ENCODE data around the gene PAK6.

PAK6 gene

DNA sequence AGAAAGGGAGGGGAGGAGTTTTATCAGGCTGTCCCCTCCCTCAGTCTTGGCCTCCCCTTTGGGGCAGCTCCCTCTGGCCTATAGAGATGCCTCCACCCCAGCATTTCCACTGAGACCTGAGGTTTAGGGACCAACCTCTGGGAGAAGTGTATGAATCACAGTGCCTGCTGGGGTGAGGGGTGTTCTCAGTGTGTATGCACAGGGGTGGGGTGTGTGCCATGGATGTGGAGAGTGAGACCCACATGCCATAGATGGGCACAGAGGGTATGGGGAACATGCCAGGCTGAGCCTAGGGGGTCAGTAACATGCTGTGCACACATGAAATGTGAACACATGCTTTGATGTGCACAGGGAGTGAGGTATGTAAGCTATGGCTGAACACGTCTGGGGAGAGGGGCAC lies 56.4 kb downstream of the PAK6 start:
- no peak for DNase-seq

DNA sequence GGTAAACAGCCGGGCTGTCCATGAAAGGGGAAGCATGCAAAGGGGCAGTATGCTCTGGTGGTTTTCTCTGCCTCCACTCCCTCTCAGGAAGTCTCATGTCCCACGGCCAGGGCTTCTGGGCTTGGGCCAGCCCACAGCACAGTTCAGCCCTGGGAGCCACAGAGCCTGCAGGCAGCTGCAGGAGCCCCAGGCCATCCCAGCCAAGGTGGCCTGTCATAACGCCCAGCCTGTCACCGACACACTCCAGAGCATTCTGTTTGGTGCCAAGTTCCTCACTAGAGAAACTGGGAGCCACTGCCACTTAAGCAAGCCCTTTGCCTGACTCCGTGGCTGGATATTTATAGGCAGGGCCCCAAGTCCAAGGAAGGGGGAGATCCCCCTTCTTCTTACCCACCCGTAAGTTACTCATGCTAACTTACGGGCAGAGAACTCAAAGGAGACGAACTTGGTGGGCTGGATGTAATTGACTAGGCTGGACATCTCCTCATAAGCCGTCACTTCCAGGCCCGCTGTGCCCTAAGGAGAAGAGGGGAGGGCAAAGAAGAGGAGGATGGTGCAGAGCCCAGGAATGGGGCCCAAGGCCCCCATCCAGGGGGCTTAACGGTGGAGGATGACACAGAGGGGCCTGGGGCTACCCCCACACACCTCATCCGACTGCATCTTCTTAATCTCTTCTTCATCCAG lies 57.2 kb downstream of the PAK6 start:
- no peak for DNase-seq

DNA sequence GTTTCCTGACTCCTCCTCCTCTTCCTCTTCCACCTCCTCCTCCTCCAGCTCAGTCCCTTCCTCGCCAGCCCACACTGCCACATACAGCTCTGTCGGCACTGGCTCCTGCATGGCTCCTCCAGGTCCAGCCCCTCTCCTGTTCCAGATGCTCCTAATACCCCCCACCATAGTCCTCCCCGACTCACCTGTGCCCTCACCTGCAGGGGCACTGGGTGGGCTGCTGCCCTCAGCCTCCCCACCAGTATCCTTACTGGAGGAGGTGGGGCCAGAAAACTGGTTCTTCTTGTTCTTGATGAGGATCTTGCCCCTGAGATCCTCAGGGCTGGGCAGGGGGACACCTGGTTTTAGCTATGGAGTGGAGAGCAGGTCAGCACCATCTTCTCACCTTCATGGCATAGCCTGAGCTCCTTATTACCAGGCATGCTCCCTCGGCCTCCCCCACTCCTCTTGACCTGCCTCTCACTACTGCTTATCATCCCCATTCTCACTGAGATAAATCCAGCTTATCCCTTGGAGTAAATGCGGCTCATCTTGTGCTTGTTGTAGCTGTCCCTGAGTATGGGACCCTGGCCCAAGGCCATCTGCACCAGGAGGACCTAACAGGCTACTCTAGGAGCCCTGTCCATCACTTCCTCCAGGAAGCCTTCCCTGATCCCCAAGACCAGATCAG lies 57.8 kb downstream of the PAK6 start:
- no peak for DNase-seq

DNA sequence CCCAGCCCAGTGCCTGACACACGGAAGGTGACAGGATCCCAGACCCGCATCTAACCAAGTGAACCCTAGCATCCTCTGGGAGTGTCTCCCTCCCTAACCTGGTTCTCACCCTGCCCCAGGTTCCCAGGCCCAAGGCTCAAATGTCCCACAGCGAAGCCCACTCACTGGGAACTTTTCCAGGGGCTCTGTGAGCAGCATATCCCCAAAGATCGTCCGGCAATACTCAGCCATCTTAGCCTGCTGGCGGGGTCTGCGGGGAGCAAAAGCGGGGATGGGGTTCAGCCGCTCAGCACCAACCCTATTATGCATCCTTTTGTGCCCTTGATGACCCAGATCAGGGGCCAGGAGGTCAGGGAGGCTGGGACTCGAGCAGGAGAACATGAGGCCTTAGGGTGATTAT lies 58.5 kb downstream of the PAK6 start:
- DNase-seq = no peak

DNA sequence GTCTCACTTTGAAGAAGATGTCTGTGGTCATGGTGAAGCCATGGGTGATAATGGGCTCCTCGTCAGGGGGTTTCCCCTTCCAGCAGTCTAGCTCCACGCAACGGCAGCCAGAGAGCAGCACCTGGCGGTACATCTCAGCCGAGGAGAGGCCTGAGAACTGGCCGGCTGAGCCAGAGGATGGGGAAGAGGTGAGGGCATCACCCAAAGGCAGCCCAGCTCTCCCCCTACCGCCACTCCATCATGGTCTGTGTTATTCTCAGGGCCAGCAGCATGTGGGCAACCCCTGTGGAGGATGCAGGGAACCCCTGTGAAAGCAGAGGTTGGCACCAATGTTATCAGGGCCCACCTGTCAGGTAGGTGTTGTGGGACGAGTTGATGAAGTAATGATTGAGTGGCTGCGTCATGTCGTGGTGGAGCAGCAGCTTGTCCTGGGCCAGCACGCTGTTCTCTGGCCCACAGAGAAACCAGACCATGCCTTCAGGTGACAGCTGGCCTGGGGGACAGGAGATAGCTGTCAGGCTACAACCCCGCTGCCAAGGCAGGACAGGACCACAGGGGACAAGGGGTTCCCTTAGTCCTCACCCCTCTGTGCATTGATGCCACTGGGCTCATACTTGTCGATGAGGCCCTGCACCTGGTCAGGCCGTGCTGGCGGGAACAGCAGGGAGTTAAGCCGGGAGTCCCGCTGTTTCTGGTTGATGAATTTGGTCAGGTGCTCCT lies 59.5 kb downstream of the PAK6 start:
- no peak for DNase-seq

DNA sequence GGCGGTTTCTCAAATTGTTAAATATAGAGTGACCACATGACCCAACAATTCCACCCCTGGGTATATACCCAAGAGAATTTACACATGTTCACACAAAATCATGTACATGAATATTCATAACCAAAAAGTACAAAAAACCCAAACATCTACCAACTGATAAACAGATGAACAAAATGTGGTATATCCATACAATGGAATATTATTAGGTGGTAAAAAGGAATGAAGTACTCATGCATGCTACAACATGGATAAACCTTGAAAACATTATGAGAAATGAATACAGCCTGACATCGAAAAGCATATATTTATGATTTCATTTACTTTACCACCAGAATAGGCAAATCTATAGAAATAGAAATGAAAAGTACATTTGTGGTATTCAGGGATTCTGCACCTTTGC lies 61.5 kb downstream of the PAK6 start:
- no peak for DNase-seq

DNA sequence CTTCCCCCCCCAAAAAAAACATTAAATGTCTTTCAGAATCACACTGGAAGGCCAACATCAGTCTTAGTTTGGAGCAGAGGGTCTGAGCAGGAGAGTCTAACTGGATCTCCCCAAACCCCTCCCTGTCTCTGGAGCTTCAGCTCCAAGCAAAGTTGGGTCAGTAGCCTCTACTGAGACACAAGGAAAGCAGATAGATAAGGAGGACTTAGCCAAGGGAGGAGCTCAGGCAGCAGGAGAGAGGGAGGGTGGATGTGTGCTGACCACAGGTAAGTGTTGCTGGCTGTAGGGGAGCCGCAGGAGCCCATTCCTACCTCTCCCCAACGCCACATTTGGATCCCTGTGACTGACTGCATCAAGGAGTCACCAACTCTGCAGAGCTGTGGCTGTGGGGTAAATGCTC lies 61.9 kb downstream of the PAK6 start:
- no peak for DNase-seq

DNA sequence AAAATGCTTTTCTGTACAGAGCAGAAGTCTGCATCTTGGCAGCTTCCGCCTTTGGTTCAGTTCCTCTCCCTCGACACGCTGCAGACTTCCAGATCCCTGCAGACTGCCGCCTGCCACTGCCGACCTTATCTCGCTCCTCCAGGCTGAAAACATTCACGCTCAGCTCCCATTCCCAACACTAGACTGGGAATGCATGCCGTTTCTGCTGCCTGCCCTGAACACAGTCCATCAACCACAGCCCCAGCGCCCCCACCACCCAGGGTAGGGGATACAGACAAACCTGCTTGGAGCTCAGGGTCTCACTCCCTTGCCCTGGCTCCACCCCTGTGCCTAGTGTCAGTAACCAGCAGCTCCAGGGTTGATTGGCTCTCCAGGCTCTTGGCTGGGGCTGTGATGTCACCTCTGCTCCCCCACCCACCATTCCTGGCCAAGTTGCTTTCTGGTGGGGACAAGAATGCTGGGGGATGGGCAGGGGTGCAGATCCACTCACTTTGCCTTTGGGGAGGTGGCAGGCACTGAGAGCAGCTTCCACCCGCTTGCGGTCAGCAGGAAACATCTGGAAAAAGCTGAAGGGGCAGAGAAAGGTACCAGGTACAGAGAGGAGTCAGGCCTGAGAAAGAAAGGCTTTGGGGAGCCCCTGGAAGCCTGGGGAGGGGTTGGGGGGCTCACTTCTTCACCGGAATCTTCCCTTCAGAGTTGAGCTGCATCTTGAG lies 62.8 kb downstream of the PAK6 start:
- DNase-seq = no peak

DNA sequence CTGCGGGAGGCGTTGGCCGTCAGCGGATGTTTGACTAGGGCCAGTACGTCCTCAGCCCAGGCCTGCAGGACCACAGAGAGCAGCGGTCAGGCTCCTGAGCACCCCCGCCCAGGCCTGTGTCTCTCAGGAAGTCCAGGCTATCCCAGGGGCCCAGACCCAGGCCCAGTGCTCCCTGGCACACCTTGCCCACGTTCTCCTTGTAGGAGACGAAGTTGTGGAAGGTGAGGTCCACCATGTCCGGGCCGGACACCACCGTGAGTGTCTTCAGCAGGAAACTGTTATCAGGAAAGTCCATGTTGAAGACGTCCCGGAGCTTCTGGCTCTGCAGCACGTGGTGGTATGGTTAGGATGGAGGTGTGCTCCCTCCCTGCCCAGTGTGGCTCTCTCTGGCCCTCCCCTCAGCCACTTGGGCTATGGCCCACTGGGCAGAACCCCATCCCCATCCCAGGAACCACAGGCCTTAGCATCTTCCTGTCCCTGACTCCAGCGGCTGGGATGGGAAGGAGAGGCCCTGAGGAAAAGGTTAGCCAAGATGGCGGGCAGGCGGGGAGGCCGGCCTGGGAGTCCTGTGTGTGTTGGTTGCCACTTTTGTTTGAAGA lies 63.5 kb downstream of the PAK6 start:
- DNase-seq = no peak

DNA sequence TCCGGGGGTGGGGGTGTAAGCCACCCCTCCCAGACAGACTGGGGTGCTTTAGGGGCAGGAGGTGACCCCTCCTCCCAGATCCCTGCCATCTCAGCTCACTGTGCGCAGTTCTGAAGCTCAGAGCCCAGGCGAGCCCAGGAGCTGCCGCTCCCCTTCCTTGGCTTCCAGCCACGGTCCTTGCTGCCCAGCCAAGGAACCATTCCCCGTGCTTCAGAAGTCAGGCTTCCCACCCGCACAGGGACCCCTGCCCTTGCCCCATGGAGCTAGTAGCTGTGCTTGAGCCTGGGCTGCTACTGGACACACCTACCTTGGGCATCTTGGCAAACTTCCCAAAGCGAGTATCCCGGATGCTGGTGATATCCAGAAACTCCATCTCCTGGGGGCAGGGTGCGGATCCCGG lies 64.1 kb downstream of the PAK6 start:
- no peak for DNase-seq

DNA sequence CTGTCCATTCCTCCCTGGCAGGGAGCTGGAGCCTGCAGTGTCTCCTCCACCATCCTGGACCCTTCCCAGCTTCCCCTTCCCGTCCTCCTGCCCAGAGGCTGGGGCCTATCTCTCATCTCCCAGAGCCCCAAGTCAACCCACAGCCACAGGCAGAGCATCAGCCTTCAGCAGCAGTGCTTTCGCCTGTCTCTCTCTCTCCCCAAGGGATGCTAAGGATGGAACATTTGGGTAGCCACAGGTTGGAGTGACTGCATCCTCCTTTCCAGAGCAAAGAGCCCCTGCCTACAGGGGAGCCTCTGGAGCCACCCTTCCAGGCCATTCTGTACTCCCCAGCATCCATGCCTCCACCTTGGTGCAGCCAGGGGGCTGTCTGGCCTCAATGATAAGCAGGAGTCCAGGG lies 64.7 kb downstream of the PAK6 start:
- no peak for DNase-seq

DNA sequence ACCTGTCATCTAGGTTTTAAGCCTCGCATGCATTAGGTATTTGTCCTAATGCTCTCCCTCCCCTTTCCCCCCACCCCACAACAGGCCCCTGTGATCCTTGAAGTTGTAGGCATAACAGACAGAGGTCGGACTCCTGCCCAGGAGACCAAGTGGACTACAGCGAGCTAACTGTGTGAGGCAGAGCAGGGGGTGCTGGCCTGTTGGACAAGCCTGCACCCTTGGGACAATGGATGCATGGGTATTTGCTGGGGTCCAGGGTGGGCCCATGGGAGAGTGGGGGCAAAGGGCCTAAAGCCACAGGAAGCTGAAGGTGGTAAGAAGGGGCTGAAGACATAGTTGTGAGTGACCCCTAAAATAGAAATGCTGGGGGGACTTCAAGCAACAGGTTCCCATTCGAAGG lies 66.4 kb downstream of the PAK6 start:
- no peak for DNase-seq

DNA sequence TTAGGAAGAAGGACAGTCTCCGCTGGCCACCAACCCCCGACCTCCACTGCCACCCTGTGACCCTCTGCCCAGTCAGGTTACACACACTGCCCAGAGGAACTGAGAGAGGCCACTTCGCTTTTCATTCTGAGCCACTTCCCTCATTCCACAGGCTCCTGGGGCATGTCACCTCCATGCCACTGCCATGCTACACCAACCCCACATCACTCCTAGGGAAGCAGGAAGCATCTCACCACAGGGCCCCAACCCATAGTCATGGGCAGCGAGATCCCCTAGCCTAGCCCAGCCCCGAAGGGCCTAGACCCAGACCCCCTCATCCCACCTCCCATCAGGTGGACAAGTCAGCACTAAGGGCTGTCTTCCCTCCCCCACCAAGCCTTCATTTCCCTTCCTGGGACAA lies 67.5 kb downstream of the PAK6 start:
- no peak for DNase-seq

DNA sequence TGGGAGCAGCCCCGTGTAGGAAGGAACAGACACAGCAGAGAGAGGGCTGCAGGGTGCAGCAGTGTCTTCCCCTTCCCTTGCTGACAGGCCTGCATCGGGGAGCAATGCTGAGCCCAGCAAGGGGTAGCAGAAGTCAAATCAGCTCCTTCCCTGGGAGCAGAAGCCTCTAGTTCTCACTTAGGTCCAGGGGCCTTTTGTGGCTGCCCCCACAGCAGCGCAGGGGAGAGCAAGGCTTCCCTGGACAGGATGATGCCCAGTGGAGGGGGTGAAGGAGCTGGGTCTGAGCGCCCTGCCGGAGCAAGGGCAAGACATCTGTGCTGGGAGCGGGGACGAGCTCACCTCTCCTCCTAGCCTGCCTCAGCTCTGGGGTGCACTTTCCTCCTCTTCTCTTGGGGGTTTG lies 68.0 kb downstream of the PAK6 start:
- no peak for DNase-seq

DNA sequence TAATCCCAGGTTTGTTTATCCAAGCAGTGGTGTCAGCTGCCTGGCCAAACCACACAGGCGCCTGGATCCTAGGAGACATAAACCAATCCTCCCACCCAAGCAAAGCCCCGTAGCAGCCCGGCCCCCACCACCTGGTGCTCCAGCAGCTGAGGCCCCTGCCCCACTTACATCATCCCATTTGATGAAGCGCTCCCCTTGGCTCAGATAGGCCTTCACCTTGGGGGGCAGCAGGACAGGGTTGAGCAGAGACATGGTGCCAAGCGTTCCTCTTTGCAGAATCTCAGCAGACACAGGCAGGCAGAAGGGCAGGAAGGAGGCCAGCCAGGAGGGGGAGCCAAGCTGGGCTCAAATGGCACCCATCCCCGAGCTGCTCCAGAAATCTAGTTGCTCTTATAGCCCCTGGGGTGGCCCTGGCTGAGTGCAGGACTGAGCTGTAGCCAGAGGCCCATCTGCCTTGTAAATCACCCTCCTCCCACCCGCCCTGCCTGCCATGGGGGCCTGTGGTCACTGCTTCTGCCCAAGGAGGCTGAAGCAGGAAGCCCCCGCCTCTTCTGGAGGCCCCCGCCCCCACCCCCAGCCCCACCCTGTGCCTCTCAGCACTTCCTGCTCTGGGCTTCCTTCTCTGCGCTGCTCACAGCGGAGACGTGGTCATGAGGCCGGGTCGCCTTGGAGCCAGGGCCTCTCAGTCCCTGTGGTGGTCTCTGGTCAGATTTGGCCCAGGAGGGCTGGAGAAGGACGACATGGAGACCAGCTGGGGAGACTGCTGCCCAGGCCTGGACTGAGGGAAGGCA lies 68.8 kb downstream of the PAK6 start, which contains the start of gene PLCB2:
PLCB2 (minus strand) TSS at position 515 of the 791 bp plus-strand sequence; CDS start at position 252, 263 bp downstream.
- no peak for DNase-seq

DNA sequence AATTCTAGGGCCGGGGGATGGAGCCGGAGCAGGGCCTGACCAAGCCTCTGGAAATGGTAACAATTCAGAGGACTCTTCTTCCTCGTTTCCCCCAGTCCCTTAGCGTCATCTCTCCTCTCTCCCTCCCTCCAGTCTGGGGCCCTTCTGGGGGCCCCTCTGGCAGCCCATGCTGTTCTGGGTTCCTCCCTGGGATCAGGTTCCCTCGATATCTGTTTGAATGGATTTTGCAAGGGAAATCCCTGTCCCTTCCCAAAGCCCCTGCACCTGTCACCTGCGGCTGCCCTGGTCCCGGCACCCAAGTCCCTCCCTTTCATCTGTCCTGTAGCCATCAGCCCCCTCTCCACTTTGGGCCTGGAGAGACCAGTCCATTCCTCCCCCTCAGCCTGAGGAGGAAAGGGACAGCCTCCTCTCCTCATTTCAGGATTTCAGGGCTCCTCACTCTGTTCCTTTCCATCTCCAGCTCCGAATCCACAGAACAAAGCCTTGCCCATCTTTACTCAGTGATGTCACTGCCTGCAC lies 70.5 kb downstream of the PAK6 start:
- DNase-seq = no peak

DNA sequence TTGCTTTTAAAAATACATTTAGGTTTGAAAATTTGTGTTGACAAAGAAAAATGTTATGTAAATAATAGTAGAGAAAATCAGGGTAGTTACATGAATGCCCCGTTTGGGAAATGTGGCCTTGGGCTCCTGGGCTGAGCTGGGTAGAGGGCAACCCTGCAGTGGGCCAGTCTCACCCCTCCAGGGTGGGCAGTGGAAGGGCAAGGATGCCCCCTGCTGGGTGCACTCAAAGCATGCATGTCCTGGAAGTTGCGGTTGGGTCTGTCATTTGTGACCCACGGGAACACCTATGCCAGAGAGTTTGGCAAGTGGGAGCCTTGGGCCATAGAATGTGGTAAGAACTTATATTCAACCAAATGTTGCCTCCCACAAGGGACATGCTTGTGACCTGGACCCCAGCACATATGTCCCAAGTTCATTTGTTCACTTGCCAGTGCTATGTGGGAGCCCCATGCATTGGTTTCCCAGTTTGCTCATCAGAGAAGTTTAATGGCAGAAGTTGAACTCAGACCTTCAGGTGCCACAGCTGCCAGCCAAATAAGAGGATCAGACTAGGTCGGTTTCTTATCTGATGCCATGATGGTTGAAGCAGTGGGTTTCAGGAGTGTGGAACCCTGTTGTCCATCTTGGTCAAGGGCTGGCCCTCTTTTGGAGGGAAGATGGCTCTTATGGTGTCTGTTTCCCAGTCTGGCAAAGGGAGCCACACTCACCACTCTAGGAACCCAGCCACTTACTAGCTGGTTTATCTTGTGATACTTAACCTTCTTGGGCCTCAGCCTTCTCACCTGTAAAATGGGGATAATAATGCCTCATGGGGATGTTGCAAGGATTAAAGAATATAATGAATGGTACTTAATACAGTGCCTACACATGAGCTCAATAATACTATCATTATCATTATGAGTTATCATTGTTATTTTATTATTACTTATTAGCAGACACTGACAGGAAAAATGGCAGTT lies 71.4 kb downstream of the PAK6 start:
- DNase-seq = no peak

DNA sequence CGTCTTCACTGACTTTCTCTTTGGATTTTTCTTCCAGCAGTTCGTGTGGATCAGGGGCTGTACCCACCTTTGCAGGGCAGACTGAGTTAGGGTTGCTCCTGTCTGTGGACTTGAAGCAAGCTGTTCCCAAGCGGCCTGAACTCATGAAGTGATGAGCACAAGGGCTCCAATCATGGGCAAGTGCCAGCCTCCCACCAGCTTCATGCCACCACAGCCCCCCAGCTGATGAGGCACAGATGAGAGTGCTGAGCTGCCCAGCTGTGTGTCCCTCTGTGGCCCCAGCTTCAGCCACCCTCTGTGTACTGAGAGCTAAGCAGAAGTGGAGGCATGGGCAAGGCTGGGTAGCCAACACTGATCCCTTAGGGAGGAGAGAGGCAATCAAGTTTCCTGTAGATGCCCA lies 72.1 kb downstream of the PAK6 start:
- no peak for DNase-seq

DNA sequence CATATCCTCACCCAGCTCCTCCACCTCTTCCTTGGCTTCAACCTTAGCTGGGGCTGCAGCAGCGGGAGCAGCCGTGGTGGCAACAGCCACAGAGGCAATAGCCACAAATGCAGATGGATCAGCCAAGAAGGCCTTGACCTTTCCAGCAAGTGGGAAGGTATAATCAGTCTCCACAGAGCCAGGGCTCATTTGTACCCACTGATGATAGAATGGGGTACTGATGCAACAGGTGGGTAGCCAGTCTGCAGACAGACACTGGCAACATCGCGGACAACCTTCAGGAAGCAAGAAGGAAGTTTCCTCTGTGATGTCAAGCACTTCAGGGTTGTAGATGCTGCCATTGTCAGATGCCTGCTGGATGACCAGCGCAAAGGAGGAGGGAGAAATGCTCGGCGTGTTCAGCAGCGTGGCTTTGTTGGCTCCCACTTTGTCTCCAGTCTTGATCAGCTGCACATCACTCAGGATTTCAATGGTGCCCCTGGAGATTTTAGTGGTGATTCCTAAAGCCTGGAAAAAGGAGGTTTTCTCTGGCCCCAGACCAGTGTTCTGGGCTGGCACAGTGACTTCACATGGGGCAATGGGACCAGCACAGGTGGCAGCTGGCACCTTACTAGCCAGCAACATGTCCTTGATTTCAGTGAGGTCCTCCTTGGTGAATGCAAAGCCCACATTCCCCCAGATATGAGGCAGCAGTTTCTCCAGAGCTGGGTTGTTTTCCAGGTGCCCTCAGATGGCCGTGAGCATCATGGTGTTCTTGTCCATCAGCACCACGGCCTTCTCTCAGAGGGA lies 73.7 kb downstream of the PAK6 start:
- DNase-seq = no peak

Measured in NCI-H2029 (cell line).